GM23338 (cell line): ENCODE results near the gene C20orf141. TPM values are rescaled to one million over a fixed set of nuclear protein-coding genes. Genes with fewer than 3 reads are reported as not detected.

Experiments
- ATAC-seq: fragments of 200-7000 bp; cut with Tn5 transposase; 3 replicates; pipeline ENCODE4 v1.9.1; 2020
- DNase-seq: peaks from one replicate; pipeline ENCODE4 v3.0.0-alpha.2; 2015; ENCODE audit warnings: low spot score
- H2AFZ ChIP-seq: fragments of 200-600 bp; sonication (generic); 2 replicates; pipeline ENCODE4 v1.8.0; 2016; ENCODE audit warnings: antibody characterized with exemption, mild to moderate bottlenecking, moderate library complexity
- H3F3A ChIP-seq: fragments of 200-600 bp; sonication (generic); replicated peaks from 2 replicates; pipeline ENCODE4 v1.8.0; 2017; ENCODE audit warnings: antibody characterized with exemption, mixed run types, low read depth
- H3K27ac ChIP-seq: fragments of 200-600 bp; sonication (generic); 2 replicates; pipeline ENCODE4 v1.6.1; 2016; ENCODE audit warnings: low read depth
- H3K27me3 ChIP-seq: fragments of 200-600 bp; sonication (generic); 2 replicates; pipeline ENCODE4 v1.8.0; 2016; ENCODE audit warnings: mild to moderate bottlenecking, mixed run types, moderate library complexity; ENCODE audit not compliant: insufficient read depth
- H3K36me3 ChIP-seq: fragments of 200-600 bp; sonication (generic); 2 replicates; pipeline ENCODE4 v1.8.0; 2016; ENCODE audit warnings: mild to moderate bottlenecking; ENCODE audit not compliant: insufficient read depth
- H3K4me1 ChIP-seq: fragments of 200-600 bp; sonication (generic); 2 replicates; pipeline ENCODE4 v1.8.0; 2016; ENCODE audit warnings: mild to moderate bottlenecking, moderate library complexity; ENCODE audit not compliant: insufficient read depth
- H3K4me2 ChIP-seq: fragments of 200-600 bp; sonication (generic); 2 replicates; pipeline ENCODE4 v1.7.1; 2017; ENCODE audit warnings: mixed run types
- H3K4me3 ChIP-seq: fragments of 200-600 bp; sonication (generic); 2 replicates; pipeline ENCODE4 v1.6.1; 2016; ENCODE audit warnings: mixed run types
- H3K79me2 ChIP-seq: fragments of 200-600 bp; sonication (generic); replicated peaks from 2 replicates; pipeline ENCODE4 v1.8.0; 2017; ENCODE audit warnings: mild to moderate bottlenecking; ENCODE audit not compliant: insufficient read depth
- H3K9me2 ChIP-seq: fragments of 200-600 bp; sonication (generic); 2 replicates; pipeline ENCODE4 v1.8.0; 2017; ENCODE audit not compliant: insufficient read depth
- H4K20me1 ChIP-seq: fragments of 200-600 bp; sonication (generic); replicated peaks from 2 replicates; pipeline ENCODE4 v1.8.0; 2017; ENCODE audit warnings: mild to moderate bottlenecking; ENCODE audit not compliant: insufficient read depth
- H3K27ac Mint-ChIP-seq: 2 replicates; pipeline ENCODE4 v1.8.0; 2020; ENCODE audit warnings: inconsistent platforms, mild to moderate bottlenecking, moderate library complexity, mixed read lengths
- H3K27me3 Mint-ChIP-seq: 3 replicates; pipeline ENCODE4 v1.8.0; 2022; ENCODE audit warnings: low read depth, mild to moderate bottlenecking, moderate library complexity, mixed read lengths, inconsistent platforms; ENCODE audit not compliant: insufficient read depth, poor library complexity
- H3K36me3 Mint-ChIP-seq: 3 replicates; pipeline ENCODE4 v1.8.0; 2021; ENCODE audit warnings: low read depth, mild to moderate bottlenecking, inconsistent platforms, moderate library complexity, mixed read lengths
- H3K4me1 Mint-ChIP-seq: 3 replicates; pipeline ENCODE4 v1.8.0; 2020; ENCODE audit warnings: mild to moderate bottlenecking, inconsistent platforms, mixed read lengths
- H3K4me3 Mint-ChIP-seq: 3 replicates; pipeline ENCODE4 v1.8.0; 2021; ENCODE audit warnings: moderate library complexity, mild to moderate bottlenecking, inconsistent platforms, mixed read lengths
- H3K9me3 Mint-ChIP-seq: 3 replicates; pipeline ENCODE4 v1.8.0; 2020; ENCODE audit warnings: moderate library complexity, mild to moderate bottlenecking, inconsistent platforms, mixed read lengths
- CREB1 ChIP-seq: fragments of 250-450 bp; sonication (Bioruptor Pico); IDR thresholded peaks from 2 replicates; pipeline ENCODE4 v1.5.0; 2020; ENCODE audit warnings: low read depth, mild to moderate bottlenecking, moderate library complexity
- CTCF ChIP-seq, 2 experiments: fragments of 200-600 bp in 1 of 2; sonication (generic) in 1 of 2; conservative IDR thresholded peaks; 2 replicates each; pipeline versions ENCODE4 v1.5.1 to v1.6.1; 2016 to 2017; ENCODE audit warnings: antibody characterized with exemption in 2 of 2, low read depth in 2 of 2, mild to moderate bottlenecking in 2 of 2, moderate library complexity in 1 of 2
- ETS1 ChIP-seq: IDR thresholded peaks from 2 replicates; pipeline ENCODE4 v1.6.1; 2016; ENCODE audit warnings: antibody characterized with exemption
- EZH2 ChIP-seq: fragments of 200-600 bp; sonication (generic); IDR thresholded peaks from one replicate; pipeline ENCODE4 v1.8.0; 2017; ENCODE audit warnings: antibody characterized with exemption, mild to moderate bottlenecking, low read depth; ENCODE audit not compliant: unreplicated experiment
- JUNB ChIP-seq: IDR thresholded peaks from one replicate; pipeline ENCODE4 v1.6.1; 2016; ENCODE audit warnings: antibody characterized with exemption; ENCODE audit not compliant: unreplicated experiment
- NANOG ChIP-seq: IDR thresholded peaks from 2 replicates; pipeline ENCODE4 v1.6.1; 2016; ENCODE audit warnings: antibody characterized with exemption, borderline replicate concordance
- POLR2AphosphoS5 ChIP-seq: IDR thresholded peaks from 2 replicates; pipeline ENCODE4 v1.6.1; 2016; ENCODE audit warnings: antibody characterized with exemption, low read depth
- ZNF462 ChIP-seq: fragments of 250-450 bp; sonication (Bioruptor Pico); IDR thresholded peaks from 2 replicates; pipeline ENCODE4 v1.5.0; 2020; ENCODE audit warnings: mild to moderate bottlenecking, moderate library complexity
- polyA plus RNA-seq: library from polyadenylated mRNA; unstranded; fragments of >200 nt; fragmentation: Nextera tagmentation; extraction: Ambion mirVana; gene quantifications from 2 replicates; pipeline ENCODE4 v1.2.1, GENCODE V29; 2016
- total RNA-seq: library from RNA; depleted of rRNA; stranded (reverse); fragments of >200 nt; shearing (Covaris generic); gene quantifications from 2 replicates; pipeline ENCODE4 v1.2.3, GENCODE V29; 2014

Gene C20orf141
- total and polyA plus RNA-seq, 2 experiments from 2014 or later = not detected

GRCh38 chr20:2773812-2774211 lies 41.0 kb upstream of the C20orf141 start:
- ATAC-seq (no peak), DNase-seq (no peak)
- Mint-ChIP-seq H3K4me3 (no peak overlapping the region), H3K9me3 (0 out of 3 replicates have a peak, but pooled peaks cover 3% of the 10 kb centered on the region), H3K27me3 (peaks cover 11% of the 10 kb centered on the region), H3K27ac (no peak overlapping the region), H3K36me3 (no peaks in the 10 kb centered on the region), H3K4me1 (no peaks in the 10 kb centered on the region)
- no peak for TF ChIP-seq JUNB
- Histone ChIP-seq H3K27me3 (no peaks in the 10 kb centered on the region), H3K4me3 (no peak overlapping the region), H3F3A (no peaks in the 10 kb centered on the region), H3K36me3 (no peaks in the 10 kb centered on the region), H3K27ac (no peak overlapping the region), H2AFZ (no peak overlapping the region), H3K4me1 (no peaks in the 10 kb centered on the region; the same call in 1 of the 2 replicates), H4K20me1 (no peaks in the 10 kb centered on the region), H3K79me2 (no peaks in the 10 kb centered on the region), H3K4me2 (no peak overlapping the region), H3K9me2 (no peaks in the 10 kb centered on the region)

GRCh38 chr20:2775139-2775538 lies 39.6 kb upstream of the C20orf141 start:
- H3K27ac Mint-ChIP-seq = no peak overlapping the region
- DNase-seq (no peak), ATAC-seq (no peak)
- no peaks in the 10 kb centered on the region for H3K9me2 ChIP-seq
- H3K36me3 ChIP-seq = no peaks in the 10 kb centered on the region
- no peak for TF ChIP-seq ETS1
- TF ChIP-seq ZNF462 (CRISPR knock-in tag) = no peak
- no peak for TF ChIP-seq CTCF (conservative IDR thresholded peaks at IDR 0.05; ENCODE audit: low read depth in 2 of 2)
- no peak for TF ChIP-seq NANOG
- TF ChIP-seq POLR2AphosphoS5 = no peak
- TF ChIP-seq CREB1 (CRISPR knock-in tag) = no peak
- TF ChIP-seq EZH2 = no peak
- H3K4me3 Mint-ChIP-seq = no peak overlapping the region
- no peaks in the 10 kb centered on the region for H3K27me3 ChIP-seq
- no peaks in the 10 kb centered on the region for H4K20me1 ChIP-seq
- H2AFZ ChIP-seq = peak overlapping the region; percentile 43; the same call in 1 of the 2 replicates
- 0 out of 3 replicates have a peak, but pooled peaks cover 3% of the 10 kb centered on the region for H3K9me3 Mint-ChIP-seq
- no peaks in the 10 kb centered on the region for H3K36me3 Mint-ChIP-seq
- H3K79me2 ChIP-seq = no peaks in the 10 kb centered on the region
- H3K27me3 Mint-ChIP-seq = peaks cover 9% of the 10 kb centered on the region
- H3F3A ChIP-seq = no peaks in the 10 kb centered on the region
- H3K4me1 ChIP-seq = no peaks in the 10 kb centered on the region; the same call in 1 of the 2 replicates
- no peak overlapping the region for H3K4me3 ChIP-seq
- H3K4me2 ChIP-seq = no peak overlapping the region
- no peaks in the 10 kb centered on the region for H3K4me1 Mint-ChIP-seq
- no peak overlapping the region for H3K27ac ChIP-seq
